Measurements from ENCODE around the gene CLEC3B. TPM values are rescaled to one million over a fixed set of nuclear protein-coding genes. Genes with fewer than 3 reads are reported as not detected.
A peak's percentile ranks its signal among the peaks of the same experiment; 100 is the strongest.

CLEC3B gene
- total RNA-seq, 2 experiments from 2014 or later: not detected

GRCh38 chr3:44995142-44995770 lies 30.8 kb upstream of the CLEC3B start:
- peaks cover 56% of the 10 kb centered on the region for H3K36me3 Mint-ChIP-seq
- H3K4me1 Mint-ChIP-seq: peaks cover 59% of the 10 kb centered on the region
- H3K27me3 Mint-ChIP-seq: no peaks in the 10 kb centered on the region
- H3K9me3 Mint-ChIP-seq: no peaks in the 10 kb centered on the region
- DNase-seq: no peak
- peak overlapping the region; percentile 67 for H3K27ac Mint-ChIP-seq
- no peak overlapping the region for H3K4me3 Mint-ChIP-seq

- DNase-seq: no peak
- Mint-ChIP-seq H3K9me3 (no peaks in the 10 kb centered on the region), H3K4me1 (peaks cover 48% of the 10 kb centered on the region), H3K4me3 (no peak overlapping the region), H3K27me3 (no peaks in the 10 kb centered on the region), H3K27ac (peak overlapping the region; percentile 67), H3K36me3 (peaks cover 54% of the 10 kb centered on the region)
Measured at GRCh38 chr3:44996556-44996969, 29.5 kb upstream of the CLEC3B start.

- peaks cover 2% of the 10 kb centered on the region for H3K9me3 Mint-ChIP-seq
- no peak overlapping the region for H3K4me3 Mint-ChIP-seq
- H3K27ac Mint-ChIP-seq: no peak overlapping the region
- DNase-seq: no peak
- peaks cover 29% of the 10 kb centered on the region for H3K4me1 Mint-ChIP-seq
- peaks cover 58% of the 10 kb centered on the region for H3K36me3 Mint-ChIP-seq
- H3K27me3 Mint-ChIP-seq: no peaks in the 10 kb centered on the region
Measured at GRCh38 chr3:44999782-45000181, 26.3 kb upstream of the CLEC3B start.

GRCh38 chr3:45000823-45001222 lies 25.3 kb upstream of the CLEC3B start:
- H3K27me3 Mint-ChIP-seq: no peaks in the 10 kb centered on the region
- peaks cover 7% of the 10 kb centered on the region for H3K9me3 Mint-ChIP-seq
- peaks cover 60% of the 10 kb centered on the region for H3K36me3 Mint-ChIP-seq
- H3K4me1 Mint-ChIP-seq: peaks cover 28% of the 10 kb centered on the region
- H3K27ac Mint-ChIP-seq: no peak overlapping the region
- no peak for DNase-seq
- H3K4me3 Mint-ChIP-seq: no peak overlapping the region

- H3K27ac Mint-ChIP-seq: no peak overlapping the region
- no peak overlapping the region for H3K4me3 Mint-ChIP-seq
- DNase-seq: no peak
- H3K4me1 Mint-ChIP-seq: peaks cover 21% of the 10 kb centered on the region
- peaks cover 60% of the 10 kb centered on the region for H3K36me3 Mint-ChIP-seq
- no peaks in the 10 kb centered on the region for H3K27me3 Mint-ChIP-seq
- peaks cover 7% of the 10 kb centered on the region for H3K9me3 Mint-ChIP-seq
Measured at GRCh38 chr3:45001738-45002137, 24.4 kb upstream of the CLEC3B start.

GRCh38 chr3:45002139-45002660 lies 23.9 kb upstream of the CLEC3B start:
- peaks cover 16% of the 10 kb centered on the region for H3K4me1 Mint-ChIP-seq
- peaks cover 60% of the 10 kb centered on the region for H3K36me3 Mint-ChIP-seq
- H3K27ac Mint-ChIP-seq: no peak overlapping the region

GRCh38 chr3:45002720-45003119 lies 23.4 kb upstream of the CLEC3B start:
- peaks cover 12% of the 10 kb centered on the region for H3K4me1 Mint-ChIP-seq
- H3K36me3 Mint-ChIP-seq: peaks cover 58% of the 10 kb centered on the region
- no peak for DNase-seq
- no peak overlapping the region for H3K4me3 Mint-ChIP-seq
- H3K27ac Mint-ChIP-seq: peak overlapping the region; percentile 8
- H3K27me3 Mint-ChIP-seq: no peaks in the 10 kb centered on the region
- peaks cover 7% of the 10 kb centered on the region for H3K9me3 Mint-ChIP-seq

More at GRCh38 chr3:45002139-45002660, 23.9 kb upstream of the CLEC3B start:
- no peak overlapping the region for H3K4me3 Mint-ChIP-seq
- H3K9me3 Mint-ChIP-seq: peaks cover 7% of the 10 kb centered on the region
- no peaks in the 10 kb centered on the region for H3K27me3 Mint-ChIP-seq
- no peak for DNase-seq

- Mint-ChIP-seq H3K36me3 (peaks cover 60% of the 10 kb centered on the region), H3K27ac (no peak overlapping the region), H3K4me1 (peaks cover 11% of the 10 kb centered on the region), H3K4me3 (no peak overlapping the region), H3K9me3 (peaks cover 7% of the 10 kb centered on the region), H3K27me3 (no peaks in the 10 kb centered on the region)
- DNase-seq: no peak
Measured at GRCh38 chr3:45003406-45003805, 22.7 kb upstream of the CLEC3B start.

- H3K27ac Mint-ChIP-seq: no peak overlapping the region
- H3K36me3 Mint-ChIP-seq: peaks cover 57% of the 10 kb centered on the region
- H3K4me3 Mint-ChIP-seq: no peak overlapping the region
- H3K9me3 Mint-ChIP-seq: peaks cover 7% of the 10 kb centered on the region
- H3K27me3 Mint-ChIP-seq: no peaks in the 10 kb centered on the region
- no peak for DNase-seq
- H3K4me1 Mint-ChIP-seq: peaks cover 11% of the 10 kb centered on the region
Measured at GRCh38 chr3:45003859-45004258, 22.2 kb upstream of the CLEC3B start.

- H3K4me3 Mint-ChIP-seq: no peak overlapping the region
- no peak overlapping the region for H3K27ac Mint-ChIP-seq
- H3K27me3 Mint-ChIP-seq: no peaks in the 10 kb centered on the region
- peaks cover 7% of the 10 kb centered on the region for H3K9me3 Mint-ChIP-seq
- H3K4me1 Mint-ChIP-seq: peaks cover 11% of the 10 kb centered on the region
- DNase-seq: no peak
- peaks cover 57% of the 10 kb centered on the region for H3K36me3 Mint-ChIP-seq
Measured at GRCh38 chr3:45007091-45007490, 19.0 kb upstream of the CLEC3B start.

GRCh38 chr3:45008117-45008516 lies 18.0 kb upstream of the CLEC3B start:
- H3K9me3 Mint-ChIP-seq: peaks cover 7% of the 10 kb centered on the region
- no peak overlapping the region for H3K27ac Mint-ChIP-seq

GRCh38 chr3:45009868-45010267 lies 16.2 kb upstream of the CLEC3B start:
- Mint-ChIP-seq H3K9me3 (peaks cover 4% of the 10 kb centered on the region), H3K4me1 (peaks cover 8% of the 10 kb centered on the region), H3K27me3 (no peaks in the 10 kb centered on the region), H3K27ac (no peak overlapping the region), H3K4me3 (no peak overlapping the region), H3K36me3 (peaks cover 46% of the 10 kb centered on the region)
- DNase-seq: no peak

More at GRCh38 chr3:45008117-45008516, 18.0 kb upstream of the CLEC3B start:
- no peaks in the 10 kb centered on the region for H3K27me3 Mint-ChIP-seq
- H3K36me3 Mint-ChIP-seq: peaks cover 56% of the 10 kb centered on the region
- no peak overlapping the region for H3K4me3 Mint-ChIP-seq
- no peak for DNase-seq
- peaks cover 11% of the 10 kb centered on the region for H3K4me1 Mint-ChIP-seq

- peaks cover 41% of the 10 kb centered on the region for H3K36me3 Mint-ChIP-seq
- H3K4me3 Mint-ChIP-seq: no peak overlapping the region
- no peaks in the 10 kb centered on the region for H3K9me3 Mint-ChIP-seq
- no peak overlapping the region for H3K27ac Mint-ChIP-seq
- no peak for DNase-seq
- H3K27me3 Mint-ChIP-seq: no peaks in the 10 kb centered on the region
- H3K4me1 Mint-ChIP-seq: no peaks in the 10 kb centered on the region
Measured at GRCh38 chr3:45010811-45011333, 15.2 kb upstream of the CLEC3B start.

- Mint-ChIP-seq H3K36me3 (peaks cover 42% of the 10 kb centered on the region), H3K9me3 (no peaks in the 10 kb centered on the region), H3K4me3 (no peak overlapping the region), H3K27ac (no peak overlapping the region), H3K4me1 (no peaks in the 10 kb centered on the region), H3K27me3 (no peaks in the 10 kb centered on the region)
- no peak for DNase-seq
Measured at GRCh38 chr3:45011756-45012508, 14.2 kb upstream of the CLEC3B start.

GRCh38 chr3:45012577-45012976 lies 13.5 kb upstream of the CLEC3B start:
- Mint-ChIP-seq H3K4me1 (no peaks in the 10 kb centered on the region), H3K36me3 (peaks cover 38% of the 10 kb centered on the region), H3K4me3 (no peak overlapping the region), H3K9me3 (no peaks in the 10 kb centered on the region), H3K27me3 (no peaks in the 10 kb centered on the region), H3K27ac (no peak overlapping the region)
- DNase-seq: no peak

Data from activated naive CD8-positive, alpha-beta T cell treated with anti-CD3 and anti-CD28 coated beads for 36 hours (primary cell).